IMR-90 (cell line): ENCODE results near the gene SLC22A15.

Source experiments
- POLR2A ChIP-seq: IDR thresholded peaks from 2 replicates; pipeline ENCODE4 v1.6.1; 2012; ENCODE audit warnings: mild to moderate bottlenecking, low read depth, low read length
- TF ChIP-seq, protein P1 (sequence below): conservative IDR thresholded peaks from 2 replicates; pipeline ENCODE4 v1.5.1; 2012; ENCODE audit warnings: mild to moderate bottlenecking, low read depth, low read length, improper control_type of control experiment

DNA sequence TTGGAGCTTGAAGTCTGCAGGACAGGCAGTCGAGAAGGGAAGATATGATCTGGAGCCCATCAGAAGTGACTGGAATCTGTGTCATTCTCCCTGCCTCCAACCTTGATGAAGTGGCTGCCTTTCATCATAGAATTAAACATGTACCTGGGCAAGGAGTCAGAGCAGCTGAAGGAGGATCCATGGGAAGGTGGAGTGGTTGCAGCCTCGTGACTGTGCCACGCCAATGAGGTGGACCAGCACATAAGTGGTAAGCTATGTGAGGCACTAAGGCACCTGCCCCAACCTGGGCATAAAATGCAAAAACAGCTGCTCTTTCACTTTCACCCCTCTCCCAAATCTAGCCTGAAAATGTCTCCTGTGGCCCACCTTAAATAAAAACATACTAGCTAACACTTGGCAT is 7.3 kb downstream of the SLC22A15 start:
- TF ChIP-seq, protein P1, sequence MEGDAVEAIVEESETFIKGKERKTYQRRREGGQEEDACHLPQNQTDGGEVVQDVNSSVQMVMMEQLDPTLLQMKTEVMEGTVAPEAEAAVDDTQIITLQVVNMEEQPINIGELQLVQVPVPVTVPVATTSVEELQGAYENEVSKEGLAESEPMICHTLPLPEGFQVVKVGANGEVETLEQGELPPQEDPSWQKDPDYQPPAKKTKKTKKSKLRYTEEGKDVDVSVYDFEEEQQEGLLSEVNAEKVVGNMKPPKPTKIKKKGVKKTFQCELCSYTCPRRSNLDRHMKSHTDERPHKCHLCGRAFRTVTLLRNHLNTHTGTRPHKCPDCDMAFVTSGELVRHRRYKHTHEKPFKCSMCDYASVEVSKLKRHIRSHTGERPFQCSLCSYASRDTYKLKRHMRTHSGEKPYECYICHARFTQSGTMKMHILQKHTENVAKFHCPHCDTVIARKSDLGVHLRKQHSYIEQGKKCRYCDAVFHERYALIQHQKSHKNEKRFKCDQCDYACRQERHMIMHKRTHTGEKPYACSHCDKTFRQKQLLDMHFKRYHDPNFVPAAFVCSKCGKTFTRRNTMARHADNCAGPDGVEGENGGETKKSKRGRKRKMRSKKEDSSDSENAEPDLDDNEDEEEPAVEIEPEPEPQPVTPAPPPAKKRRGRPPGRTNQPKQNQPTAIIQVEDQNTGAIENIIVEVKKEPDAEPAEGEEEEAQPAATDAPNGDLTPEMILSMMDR = no peak
- no peak for TF ChIP-seq POLR2A
